ENCODE measurements around the gene KY.

KY gene

DNA sequence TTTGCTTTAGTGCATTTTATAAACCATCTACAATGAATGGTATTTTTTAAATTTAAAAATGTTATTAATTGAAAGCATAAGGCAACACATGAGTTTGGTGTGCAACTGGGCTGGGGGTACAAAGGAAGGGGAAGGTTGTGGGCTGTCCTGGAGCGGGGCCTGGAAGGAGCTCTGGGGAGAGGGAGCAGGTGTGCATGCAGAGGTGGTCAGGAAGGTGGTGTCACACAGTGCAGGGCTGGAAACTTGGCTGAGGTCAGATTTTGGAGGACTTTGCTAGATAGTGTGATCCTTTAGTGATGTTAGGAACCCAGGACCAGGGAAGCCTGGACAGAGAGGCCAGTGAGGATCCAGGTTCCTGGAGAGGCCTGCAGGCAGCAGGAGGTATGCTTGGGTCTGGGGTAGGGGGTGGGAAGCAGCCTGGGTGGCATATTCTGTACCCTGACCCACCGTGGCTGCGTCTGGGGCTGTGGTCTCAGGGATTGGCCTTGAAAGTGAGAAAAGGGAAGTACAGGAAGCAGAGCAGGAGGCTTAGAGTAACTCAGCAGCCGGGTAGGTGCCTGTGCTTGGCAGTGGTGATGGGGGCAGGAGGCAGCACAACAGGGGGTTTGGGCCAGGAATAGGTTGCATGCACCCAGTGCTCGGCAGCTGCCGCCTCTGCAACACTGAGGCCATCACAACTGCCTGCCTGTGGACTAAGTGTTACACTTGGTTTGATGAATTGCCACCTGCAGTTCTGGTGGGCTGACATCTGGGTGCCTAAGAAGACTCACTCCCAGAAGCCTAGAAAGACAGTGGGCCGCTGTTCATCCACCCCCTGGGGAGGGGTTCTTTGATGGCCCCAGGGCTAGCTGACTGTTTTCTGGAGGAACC, 33.0 kb downstream of the KY start:
- no peak overlapping the region for H3K4me3 ChIP-seq (ENCODE audit: low read depth, low read length)
- TF ChIP-seq, protein P1, sequence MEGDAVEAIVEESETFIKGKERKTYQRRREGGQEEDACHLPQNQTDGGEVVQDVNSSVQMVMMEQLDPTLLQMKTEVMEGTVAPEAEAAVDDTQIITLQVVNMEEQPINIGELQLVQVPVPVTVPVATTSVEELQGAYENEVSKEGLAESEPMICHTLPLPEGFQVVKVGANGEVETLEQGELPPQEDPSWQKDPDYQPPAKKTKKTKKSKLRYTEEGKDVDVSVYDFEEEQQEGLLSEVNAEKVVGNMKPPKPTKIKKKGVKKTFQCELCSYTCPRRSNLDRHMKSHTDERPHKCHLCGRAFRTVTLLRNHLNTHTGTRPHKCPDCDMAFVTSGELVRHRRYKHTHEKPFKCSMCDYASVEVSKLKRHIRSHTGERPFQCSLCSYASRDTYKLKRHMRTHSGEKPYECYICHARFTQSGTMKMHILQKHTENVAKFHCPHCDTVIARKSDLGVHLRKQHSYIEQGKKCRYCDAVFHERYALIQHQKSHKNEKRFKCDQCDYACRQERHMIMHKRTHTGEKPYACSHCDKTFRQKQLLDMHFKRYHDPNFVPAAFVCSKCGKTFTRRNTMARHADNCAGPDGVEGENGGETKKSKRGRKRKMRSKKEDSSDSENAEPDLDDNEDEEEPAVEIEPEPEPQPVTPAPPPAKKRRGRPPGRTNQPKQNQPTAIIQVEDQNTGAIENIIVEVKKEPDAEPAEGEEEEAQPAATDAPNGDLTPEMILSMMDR (IDR thresholded peaks at IDR 0.05; ENCODE audit: control insufficient read depth, extremely low read depth, insufficient read depth), result no peak
- DNase-seq (ENCODE audit: low read depth), result no peak

DNA sequence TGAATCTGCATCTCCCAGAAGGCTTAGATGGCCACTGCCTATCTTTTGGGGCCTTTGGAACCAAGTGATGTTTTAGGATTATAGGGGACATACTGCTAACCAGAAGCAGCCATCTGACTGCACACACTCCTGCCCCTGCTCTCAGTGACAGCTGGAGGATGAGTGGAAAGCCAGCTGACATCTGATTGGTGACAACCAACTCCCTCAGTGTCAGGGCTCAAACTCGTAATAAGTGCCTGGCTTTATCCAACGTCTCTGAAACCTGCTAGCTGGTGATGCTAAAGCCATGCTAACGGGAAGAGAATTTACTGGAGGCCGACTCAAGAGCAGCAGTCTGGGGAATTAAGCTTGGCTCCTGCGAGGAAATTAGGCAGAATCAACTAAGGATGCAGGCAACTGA, 35.1 kb downstream of the KY start:
- no peak overlapping the region for H3K4me3 ChIP-seq (ENCODE audit: low read depth, low read length)
- no peak for DNase-seq (ENCODE audit: low read depth)

DNA sequence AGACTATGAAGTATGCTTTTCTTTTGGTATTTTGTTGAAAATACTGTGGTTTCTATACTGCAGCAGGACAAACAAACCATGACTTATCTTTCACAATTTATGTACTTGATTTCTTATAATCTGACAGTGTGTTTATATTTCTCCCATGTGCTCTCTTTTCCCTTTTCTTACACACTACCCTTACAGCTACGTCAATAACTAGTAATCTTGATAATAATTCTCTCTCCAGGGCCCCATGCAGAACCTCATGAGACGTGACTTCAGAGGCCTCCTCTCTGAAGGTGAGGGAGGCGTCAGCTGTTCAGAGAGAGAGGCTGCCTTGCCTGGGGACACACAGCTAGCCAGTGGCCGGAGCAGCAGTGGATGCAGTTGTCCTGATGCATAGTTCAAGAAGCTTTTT, 35.9 kb downstream of the KY start:
- no peak for DNase-seq (ENCODE audit: low read depth)
- H3K4me3 ChIP-seq (ENCODE audit: low read depth, low read length), result no peak overlapping the region
- TF ChIP-seq, protein P1 (IDR thresholded peaks at IDR 0.05; ENCODE audit: control insufficient read depth, extremely low read depth, insufficient read depth), result no peak

More for the DNA sequence above, 35.1 kb downstream of the KY start:
- TF ChIP-seq, protein P1 (IDR thresholded peaks at IDR 0.05; ENCODE audit: control insufficient read depth, extremely low read depth, insufficient read depth), result no peak

DNA sequence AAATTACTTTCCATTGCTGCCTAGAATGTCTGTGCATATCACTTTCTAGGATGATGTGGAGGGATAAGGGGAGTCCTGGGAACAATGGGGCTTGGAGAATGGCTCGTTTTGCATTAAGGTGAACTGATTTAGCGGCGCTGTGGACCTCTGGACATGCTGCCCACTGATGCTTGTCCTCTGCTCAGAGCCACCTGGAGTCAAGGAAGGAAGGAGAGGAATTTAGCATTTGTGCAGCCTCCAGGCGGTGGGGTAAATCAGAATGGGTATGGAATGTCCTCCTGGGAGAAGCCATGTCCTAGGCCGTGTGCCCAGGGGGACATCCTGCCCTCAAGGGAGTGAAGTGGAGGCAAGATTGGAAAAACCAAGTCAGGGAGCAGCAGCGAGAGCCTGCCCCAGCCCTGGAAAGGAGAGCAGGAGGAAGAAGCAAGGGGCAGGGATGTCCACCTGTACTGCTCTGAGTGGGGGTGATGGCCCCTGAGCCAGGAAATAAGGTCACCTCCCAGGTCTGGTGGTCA, 37.8 kb downstream of the KY start:
- no peak for DNase-seq (ENCODE audit: low read depth)
- TF ChIP-seq, protein P1 (IDR thresholded peaks at IDR 0.05; ENCODE audit: control insufficient read depth, extremely low read depth, insufficient read depth), result no peak
- H3K4me3 ChIP-seq (ENCODE audit: low read depth, low read length), result no peak overlapping the region

DNA sequence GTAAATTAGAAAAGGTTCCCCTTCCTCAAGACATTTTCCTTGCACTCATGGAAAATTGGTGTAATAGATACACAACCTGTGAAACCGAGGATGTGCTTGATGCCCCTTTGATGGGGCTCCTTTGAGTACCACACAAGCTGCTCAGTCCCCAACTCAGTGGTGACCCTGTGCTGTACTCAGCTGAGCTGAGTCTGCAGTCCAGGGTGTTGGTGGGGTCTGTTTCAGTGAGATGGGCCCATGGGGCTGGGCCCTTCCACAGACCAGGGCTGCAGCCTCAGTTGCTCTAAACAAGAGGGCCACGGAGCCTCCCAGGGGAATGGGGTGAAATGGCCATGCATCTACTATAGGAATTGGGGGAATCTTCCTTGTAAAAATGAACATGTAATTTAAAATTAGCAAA, 39.3 kb downstream of the KY start:
- no peak overlapping the region for H3K4me3 ChIP-seq (ENCODE audit: low read depth, low read length)
- no peak for DNase-seq (ENCODE audit: low read depth)

DNA sequence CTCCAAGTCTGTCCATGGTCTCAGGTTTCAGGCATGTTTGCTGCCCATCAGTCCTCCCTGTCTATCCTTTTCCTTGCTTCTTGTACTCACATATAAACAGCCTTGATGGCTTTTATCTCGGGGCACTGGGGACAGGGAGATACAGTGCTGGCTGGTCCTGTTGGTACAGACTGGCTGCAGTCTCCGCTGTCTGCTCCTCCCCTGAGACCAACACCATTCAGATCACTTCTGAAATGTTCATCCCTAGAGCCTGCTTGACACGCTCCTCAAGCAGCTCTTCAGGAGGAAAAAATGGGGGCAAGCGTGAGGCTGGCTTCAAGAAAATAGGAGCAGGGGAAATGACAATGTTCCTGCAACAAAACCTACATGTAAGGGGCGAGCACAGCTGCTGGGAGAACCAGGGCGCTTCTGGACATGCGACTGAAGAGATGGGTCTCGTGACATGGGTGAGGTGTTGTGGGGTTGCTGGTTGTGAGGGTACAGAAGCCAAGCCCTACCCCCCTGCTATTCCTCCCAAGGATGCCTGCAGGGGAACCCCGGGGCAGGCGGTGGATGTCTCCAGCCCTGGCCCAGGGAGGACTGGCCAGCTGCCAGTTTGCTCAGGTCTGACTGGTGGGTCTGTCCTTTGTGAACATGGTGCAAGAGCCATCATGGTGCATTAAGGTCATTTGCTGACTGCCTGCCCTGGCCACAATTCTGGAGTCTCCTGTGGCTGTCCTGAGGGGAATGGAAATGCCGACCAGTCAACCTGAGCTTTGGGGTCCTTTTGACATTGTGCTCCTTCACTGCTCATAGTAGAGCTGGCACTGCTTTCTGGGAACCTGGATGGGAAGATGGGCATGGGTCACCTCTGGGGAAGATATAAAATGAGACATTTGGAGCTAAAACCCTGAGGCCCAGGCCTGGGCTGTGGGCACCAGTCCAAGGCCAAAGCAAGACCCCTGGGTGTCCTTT, 40.1 kb downstream of the KY start:
- no peak overlapping the region for H3K4me3 ChIP-seq (ENCODE audit: low read depth, low read length)
- TF ChIP-seq, protein P1 (IDR thresholded peaks at IDR 0.05; ENCODE audit: control insufficient read depth, extremely low read depth, insufficient read depth), result no peak
- no peak for DNase-seq (ENCODE audit: low read depth)

More for the DNA sequence above, 39.3 kb downstream of the KY start:
- TF ChIP-seq, protein P1 (IDR thresholded peaks at IDR 0.05; ENCODE audit: control insufficient read depth, extremely low read depth, insufficient read depth), result no peak

Measured in LNCaP clone FGC (cell line).